GM11168 (cell line): ENCODE results near the gene SH3TC1.

Source experiments
- in situ Hi-C: fragments of 300-500 bp; cut with MboI; formaldehyde crosslinking; loops from one replicate; pipeline ENCODE4 v1.12.0; 2022; ENCODE audit warnings: low sequenced_read_pairs; ENCODE audit not compliant: unreplicated experiment

Gene SH3TC1

GRCh38 chr4:8270912-8271815, 72.1 kb downstream of the SH3TC1 start:
- in situ Hi-C loops, result no loop called here

GRCh38 chr4:8271821-8272220, 72.7 kb downstream of the SH3TC1 start:
- in situ Hi-C loops, result no loop called here

- in situ Hi-C loops, result no loop called here
Measured at GRCh38 chr4:8272472-8273428, 73.7 kb downstream of the SH3TC1 start.

GRCh38 chr4:8273450-8273849, 74.4 kb downstream of the SH3TC1 start:
- in situ Hi-C loops, result no loop called here

GRCh38 chr4:8274066-8274652, 75.1 kb downstream of the SH3TC1 start:
- in situ Hi-C loops, result no loop called here

GRCh38 chr4:8274765-8275547, 75.9 kb downstream of the SH3TC1 start:
- in situ Hi-C loops, result no loop called here

GRCh38 chr4:8275548-8275910, 76.4 kb downstream of the SH3TC1 start:
- in situ Hi-C loops, result no loop called here

GRCh38 chr4:8276358-8277240, 77.5 kb downstream of the SH3TC1 start:
- in situ Hi-C loops, result no loop called here

GRCh38 chr4:8277356-8278008, 78.4 kb downstream of the SH3TC1 start:
- in situ Hi-C loops, result no loop called here

GRCh38 chr4:8278009-8278395, 78.9 kb downstream of the SH3TC1 start:
- in situ Hi-C loops, result no loop called here

GRCh38 chr4:8278421-8279287, 79.6 kb downstream of the SH3TC1 start:
- in situ Hi-C loops, result no loop called here

GRCh38 chr4:8279321-8280157, 80.4 kb downstream of the SH3TC1 start:
- in situ Hi-C loops, result no loop called here

- in situ Hi-C loops, result no loop called here
Measured at GRCh38 chr4:8280158-8280875, 81.2 kb downstream of the SH3TC1 start.

GRCh38 chr4:8280876-8281440, 81.9 kb downstream of the SH3TC1 start:
- in situ Hi-C loops, result no loop called here

GRCh38 chr4:8281519-8282133, 82.5 kb downstream of the SH3TC1 start:
- in situ Hi-C loops, result no loop called here
